Adrenal gland (tissue), 12 donors: ENCODE results near the gene TM7SF2. TPM values are rescaled to one million over a fixed set of nuclear protein-coding genes. Genes with fewer than 3 reads are reported as not detected.

Source experiments
- DNase-seq, 7 donors: peaks; one replicate each; pipeline ENCODE4 v3.0.0-alpha.2; 2019 to 2020
- H3K27ac ChIP-seq, 5 donors: fragments of 200-600 bp; sonication (generic) in 4 of 5; 1 replicate in 3 of 5; 2 replicates in 2 of 5; pipeline versions ENCODE4 v1.5.1 to v1.8.0; 2016 to 2020; ENCODE audit warnings: mild to moderate bottlenecking in 1 of 5
- H3K27me3 ChIP-seq: fragments of 200-600 bp; 2 replicates; pipeline ENCODE4 v1.8.0; 2021
- H3K36me3 ChIP-seq, 2 donors: fragments of 200-600 bp; replicated peaks in 1 of 2; 1 replicate in 1 of 2; 2 replicates in 1 of 2; pipeline versions ENCODE4 v1.5.1 to v1.8.0; 2018 to 2022
- H3K4me1 ChIP-seq, 2 donors: fragments of 200-600 bp; replicated peaks in 1 of 2; 1 replicate in 1 of 2; 2 replicates in 1 of 2; pipeline versions ENCODE4 v1.5.1 to v1.8.0; 2018 to 2021
- H3K4me3 ChIP-seq, 4 donors: fragments of 200-600 bp; sonication (generic) in 3 of 4; one replicate each; pipeline ENCODE4 v1.5.1; 2016 to 2018
- H3K9me3 ChIP-seq, 3 donors: fragments of 200-600 bp; sonication (generic) in 1 of 3; replicated peaks in 1 of 3; 1 replicate in 2 of 3; 2 replicates in 1 of 3; pipeline versions ENCODE4 v1.5.1 to v1.8.0; 2016 to 2021
- CTCF ChIP-seq, 6 experiments: fragments of 450-650 bp in 4 of 6; fragments of 200-600 bp in 2 of 6; sonication (generic) in 1 of 6; IDR thresholded peaks; 1 replicate in 5 of 6; 2 replicates in 1 of 6; pipeline versions ENCODE4 v1.5.1 to v1.8.0; 2016 to 2021; ENCODE audit warnings: antibody characterized with exemption in 6 of 6, mild to moderate bottlenecking in 2 of 6, moderate library complexity in 1 of 6
- POLR2A ChIP-seq, 2 donors: fragments of 450-650 bp; IDR thresholded peaks; one replicate each; pipeline ENCODE4 v1.6.1; 2017; ENCODE audit warnings: antibody characterized with exemption in 2 of 2, mild to moderate bottlenecking in 2 of 2, moderate library complexity in 1 of 2
- WGBS, 4 donors: extraction: QIAGEN DNeasy Blood & Tissue Kit in 2 of 4; methylation state at CpG; one replicate each; pipeline versions ENCODE4 v1.1.5 to v1.1.7; 2013 to 2017; 5-methylcytosine and 5-hydroxymethylcytosine counted together
- intact Hi-C, 2 donors: fragments of 100-400 bp; cut with DNase I; formaldehyde crosslinking; loops; one replicate each; pipeline versions ENCODE4 v1.14.1 to v1.15.0; 2022 to 2023
- polyA plus RNA-seq, 3 donors: library from polyadenylated mRNA; stranded (reverse); fragments of 200-250 nt in 2 of 3; fragments of 350-450 nt in 1 of 3; fragmentation: Illumina TruSeq in 1 of 3; extraction: RNeasy Lipid Tissue Mini Kit (QIAGEN cat#74804) in 1 of 3; gene quantifications; one replicate each; pipeline ENCODE4 v1.2.3, GENCODE V29; 2013 to 2014
- total RNA-seq, 9 donors: library from RNA; depleted of rRNA in 4 of 9; stranded (reverse); fragments of >200 nt in 4 of 9; fragments of 120-200 nt in 1 of 9; fragmentation: NEBNext Ultra II Directional in 1 of 9; extraction: Animal tissue kit (Norgen Biotek cat#: 25700) in 1 of 9; gene quantifications; one replicate each; pipeline versions ENCODE4 v1.1.0 to v1.2.4, GENCODE V29; 2013 to 2023
- donor health status: healthy with polysubstance abuse.
- donor health status: Bipolar disorder and iron deficiency.
- donor health status: DM: yes; HTN: yes; CAD: no.
- donor health status: DM: no; HTN: no; CAD: no.
- donor health status: DM: no; HTN: no; CAD: no.
- donor health status: DM: yes; HTN: yes; CAD: no.

Gene TM7SF2
- total and polyA plus RNA-seq, 12 donors, result 259 to 1,807 (median 650) TPM

- no peak for TF ChIP-seq POLR2A (IDR thresholded peaks at IDR 0.05)
- TF ChIP-seq CTCF (IDR thresholded peaks at IDR 0.05), result no peak
- intact Hi-C loops, result no loop called here
- Histone ChIP-seq H3K27me3 (no peaks in the 10 kb centered on the region), H3K9me3 (no peaks in the 10 kb centered on the region), H3K4me3 (no peak overlapping the region), H3K36me3 (peaks cover 0 to 14% of the 10 kb centered on the region in 2 donors), H3K27ac (peak overlapping the region in 4 of 5 donors; percentile 9 to 87 (median 51)), H3K4me1 (peaks cover 21 to 33% of the 10 kb centered on the region in 2 donors)
- no peak for DNase-seq
- WGBS, 4 donors, result 62 to 80% (median 75%) methylated on average over 8 of the region's 8 CpGs
Measured at GRCh38 chr11:65102142-65103095, 9.3 kb upstream of the TM7SF2 start.

- H3K27ac ChIP-seq, result peak overlapping the region; percentile 58 to 87 (median 84)
- peaks cover 20 to 33% of the 10 kb centered on the region in 2 donors for H3K4me1 ChIP-seq
- H3K27me3 ChIP-seq, result no peaks in the 10 kb centered on the region
- TF ChIP-seq CTCF (IDR thresholded peaks at IDR 0.05), result no peak
- TF ChIP-seq POLR2A (IDR thresholded peaks at IDR 0.05), result no peak
- peaks cover 0 to 19% of the 10 kb centered on the region in 2 donors for H3K36me3 ChIP-seq
- H3K4me3 ChIP-seq, result no peak overlapping the region
- intact Hi-C loops, result no loop called here
- no peak for DNase-seq
- H3K9me3 ChIP-seq, result no peaks in the 10 kb centered on the region
Measured at GRCh38 chr11:65103476-65103875, 8.2 kb upstream of the TM7SF2 start.

- WGBS, 4 donors, result 46 to 52% (median 49%) methylated on average over 4 of the region's 4 CpGs
- H3K4me3 ChIP-seq, result no peak overlapping the region
- H3K4me1 ChIP-seq, result peaks cover 20 to 33% of the 10 kb centered on the region in 2 donors
- no peaks in the 10 kb centered on the region for H3K9me3 ChIP-seq
- intact Hi-C loops, result no loop called here
- peaks cover 0 to 23% of the 10 kb centered on the region in 2 donors for H3K36me3 ChIP-seq
- H3K27ac ChIP-seq, result peak overlapping the region; percentile 57 to 87 (median 84)
- TF ChIP-seq POLR2A (IDR thresholded peaks at IDR 0.05) (no peak), CTCF (IDR thresholded peaks at IDR 0.05) (no peak)
- H3K27me3 ChIP-seq, result no peaks in the 10 kb centered on the region
- peak in 1 of 7 donors; percentile 46 for DNase-seq
Measured at GRCh38 chr11:65104628-65105027, 7.0 kb upstream of the TM7SF2 start.

- no peak overlapping the region for H3K27ac ChIP-seq
- no peak overlapping the region for H3K4me3 ChIP-seq
- H3K4me1 ChIP-seq, result peaks cover 31 to 44% of the 10 kb centered on the region in 2 donors
- DNase-seq, result no peak
- TF ChIP-seq CTCF (IDR thresholded peaks at IDR 0.05), result no peak
- no peak for TF ChIP-seq POLR2A (IDR thresholded peaks at IDR 0.05)
- intact Hi-C loops, result no loop called here
- H3K36me3 ChIP-seq, result peaks cover 0 to 28% of the 10 kb centered on the region in 2 donors
- 91 to 96% (median 93%) methylated on average over 5 to 15 of the region's 15 CpGs for WGBS, 4 donors
- no peaks in the 10 kb centered on the region for H3K27me3 ChIP-seq
- no peaks in the 10 kb centered on the region for H3K9me3 ChIP-seq
Measured at GRCh38 chr11:65107078-65107477, 4.6 kb upstream of the TM7SF2 start.
